GM19467 (cell line): ENCODE measurements around the gene MT1E.
"Not testable (repeated sequence)": the region's sequence is repeated elsewhere in the genome, so short reads cannot be mapped to it uniquely, and the experiment has no call there.

Experiments
- ATAC-seq: cut with Tn5 transposase; IDR thresholded peaks from one replicate; pipeline ENCODE4 v1.9.1; 2021; ENCODE audit warnings: mild to moderate bottlenecking, moderate library complexity; ENCODE audit not compliant: unreplicated experiment

MT1E gene

GRCh38 chr16:56643080-56643778, 17.6 kb downstream of the MT1E start:
- no peak for ATAC-seq

- ATAC-seq, result no peak
Measured at GRCh38 chr16:56643833-56644232, 18.3 kb downstream of the MT1E start.

GRCh38 chr16:56645311-56645710, 19.7 kb downstream of the MT1E start:
- ATAC-seq, result no peak

GRCh38 chr16:56645838-56646237, 20.3 kb downstream of the MT1E start:
- ATAC-seq, result no peak

- no peak for ATAC-seq
Measured at GRCh38 chr16:56647641-56648431, 22.3 kb downstream of the MT1E start.

GRCh38 chr16:56649271-56649670, 23.7 kb downstream of the MT1E start:
- ATAC-seq, result no peak

- no peak for ATAC-seq
Measured at GRCh38 chr16:56649820-56650219, 24.2 kb downstream of the MT1E start.

GRCh38 chr16:56651586-56651985, 26.0 kb downstream of the MT1E start, which contains the start of gene MT1B:
Gene MT1B (plus strand): TSS chr16:56651886. CDS start chr16:56651954, 68 bp downstream.
- ATAC-seq, result no peak

- ATAC-seq, result no peak
Measured at GRCh38 chr16:56652600-56652999, 27.0 kb downstream of the MT1E start.

- no peak for ATAC-seq
Measured at GRCh38 chr16:56653218-56653617, 27.6 kb downstream of the MT1E start.

- no peak for ATAC-seq
Measured at GRCh38 chr16:56657555-56658326, 32.2 kb downstream of the MT1E start, which contains the start of gene MT1F. Gene MT1F (plus strand): TSS chr16:56657959. CDS start chr16:56658059, 100 bp downstream.

- no peak for ATAC-seq
Measured at GRCh38 chr16:56658327-56658875, 32.8 kb downstream of the MT1E start.

GRCh38 chr16:56662357-56663354, 37.1 kb downstream of the MT1E start:
- no peak for ATAC-seq

- ATAC-seq, result no peak
Measured at GRCh38 chr16:56664506-56664905, 38.9 kb downstream of the MT1E start.

- not testable (repeated sequence) for ATAC-seq
Measured at GRCh38 chr16:56665286-56666261, 40.0 kb downstream of the MT1E start.

GRCh38 chr16:56667581-56668571, 42.3 kb downstream of the MT1E start, which contains the start of gene MT1G:
Gene MT1G (minus strand): TSS chr16:56668065. CDS start chr16:56667993, 72 bp downstream.
- ATAC-seq, result no peak
